Measurements from ENCODE around the gene ABCB1. TPM values are rescaled to one million over a fixed set of nuclear protein-coding genes. Genes with fewer than 3 reads are reported as not detected.
A peak's percentile ranks its signal among the peaks of the same experiment; 100 is the strongest.

ABCB1 gene
- under 1 TPM; 0.22 to 0.56 (median 0.30) TPM for total RNA-seq

DNA sequence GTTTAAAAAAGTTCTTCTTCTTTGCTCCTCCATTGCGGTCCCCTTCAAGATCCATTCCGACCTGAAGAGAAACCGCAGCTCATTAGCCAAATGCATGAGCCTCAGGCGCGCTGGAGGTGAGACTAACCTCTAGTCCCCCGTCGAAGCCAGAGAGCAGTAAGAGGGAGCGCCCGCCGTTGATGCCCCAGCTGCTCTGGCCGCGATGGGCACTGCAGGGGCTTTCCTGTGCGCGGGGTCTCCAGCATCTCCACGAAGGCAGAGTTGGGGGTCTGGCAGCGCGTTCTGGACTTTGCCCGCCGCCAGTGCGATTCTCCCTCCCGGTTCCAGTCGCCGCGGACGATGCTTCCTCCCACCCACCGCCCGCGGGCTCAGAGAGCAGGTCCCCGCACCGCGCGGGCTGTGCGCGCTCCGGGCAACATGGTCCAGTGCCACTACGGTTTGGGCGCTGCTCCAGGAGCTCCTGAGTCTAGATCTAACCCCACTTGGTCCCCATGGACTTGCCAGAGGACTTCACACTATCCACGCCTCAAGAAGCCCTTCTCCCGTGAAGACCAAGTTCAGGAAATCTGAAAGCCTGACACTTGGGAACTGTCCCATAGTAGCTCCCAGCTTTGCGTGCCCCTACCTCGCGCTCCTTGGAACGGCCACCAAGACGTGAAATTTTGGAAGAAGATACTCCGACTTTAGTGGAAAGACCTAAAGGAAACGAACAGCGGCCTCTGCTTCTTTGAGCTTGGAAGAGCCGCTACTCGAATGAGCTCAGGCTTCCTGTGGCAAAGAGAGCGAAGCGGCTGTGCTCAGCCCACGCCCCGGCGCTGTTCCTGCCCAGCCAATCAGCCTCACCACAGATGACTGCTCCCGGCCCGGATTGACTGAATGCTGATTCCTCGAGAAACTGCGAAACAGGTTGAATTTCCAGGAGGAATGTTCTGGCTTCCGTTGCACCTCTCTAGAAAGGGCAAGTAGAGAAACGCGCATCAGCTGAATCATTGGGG lies at the start of gene ABCB1:
TSS of gene ABCB1 (minus strand) at position 755 of the 995 bp plus-strand sequence. CDS start at position 55, 700 bp downstream.
- no peak for TF ChIP-seq POLR2A (IDR thresholded peaks at IDR 0.05)
- TF ChIP-seq, protein P1, sequence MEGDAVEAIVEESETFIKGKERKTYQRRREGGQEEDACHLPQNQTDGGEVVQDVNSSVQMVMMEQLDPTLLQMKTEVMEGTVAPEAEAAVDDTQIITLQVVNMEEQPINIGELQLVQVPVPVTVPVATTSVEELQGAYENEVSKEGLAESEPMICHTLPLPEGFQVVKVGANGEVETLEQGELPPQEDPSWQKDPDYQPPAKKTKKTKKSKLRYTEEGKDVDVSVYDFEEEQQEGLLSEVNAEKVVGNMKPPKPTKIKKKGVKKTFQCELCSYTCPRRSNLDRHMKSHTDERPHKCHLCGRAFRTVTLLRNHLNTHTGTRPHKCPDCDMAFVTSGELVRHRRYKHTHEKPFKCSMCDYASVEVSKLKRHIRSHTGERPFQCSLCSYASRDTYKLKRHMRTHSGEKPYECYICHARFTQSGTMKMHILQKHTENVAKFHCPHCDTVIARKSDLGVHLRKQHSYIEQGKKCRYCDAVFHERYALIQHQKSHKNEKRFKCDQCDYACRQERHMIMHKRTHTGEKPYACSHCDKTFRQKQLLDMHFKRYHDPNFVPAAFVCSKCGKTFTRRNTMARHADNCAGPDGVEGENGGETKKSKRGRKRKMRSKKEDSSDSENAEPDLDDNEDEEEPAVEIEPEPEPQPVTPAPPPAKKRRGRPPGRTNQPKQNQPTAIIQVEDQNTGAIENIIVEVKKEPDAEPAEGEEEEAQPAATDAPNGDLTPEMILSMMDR (IDR thresholded peaks at IDR 0.05 in 4 of 5, conservative IDR thresholded peaks at IDR 0.05 in 1 of 5): no peak
- in situ Hi-C loops (cut with MboI; ENCODE audit: low sequenced_read_pairs in 4 of 4) (no loop called here), intact Hi-C loops (cut with DNase I; ENCODE audit: low total_unique reads) (no loop called here)
- Histone ChIP-seq H3K27me3 (peaks cover 0 to 29% (median 0%) of the 10 kb centered on the region in 3 donors), H3K4me1 (peaks cover 4 to 10% of the 10 kb centered on the region in 2 donors), H3K9me3 (no peaks in the 10 kb centered on the region), H3K27ac (no peak within 1 kb of the TSS), H3K36me3 (no peaks in the 10 kb centered on the region), H3K4me3 (peak within 1 kb of the TSS; percentile 36 to 66 (median 56))
- peak; percentile 5 to 27 for DNase-seq
- ATAC-seq: peak; percentile 76 to 80

DNA sequence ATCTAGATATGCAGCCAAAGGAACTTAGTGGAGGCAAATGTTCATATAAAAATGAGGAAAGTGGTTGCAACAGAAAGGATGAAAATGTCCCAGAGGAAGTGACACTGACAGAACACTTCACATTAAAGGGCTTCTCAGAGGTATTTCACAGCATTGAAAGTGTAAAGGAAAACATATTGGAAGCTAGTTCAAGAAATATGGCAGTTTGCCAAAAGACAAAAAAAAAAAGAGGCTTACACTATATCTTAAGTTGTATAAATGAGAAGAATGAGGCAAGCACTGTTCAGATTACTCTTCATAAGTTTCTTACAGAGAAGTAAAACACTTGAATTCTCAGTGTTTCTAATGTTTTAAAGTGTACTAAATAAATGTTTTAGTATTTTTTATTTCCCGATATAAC lies 47.6 kb upstream of the ABCB1 start:
- no peaks in the 10 kb centered on the region for H3K27me3 ChIP-seq
- H3K4me1 ChIP-seq: no peaks in the 10 kb centered on the region
- in situ Hi-C loops (cut with MboI; ENCODE audit: low sequenced_read_pairs in 4 of 4): no loop called here
- no peaks in the 10 kb centered on the region for H3K36me3 ChIP-seq
- no peaks in the 10 kb centered on the region for H3K9me3 ChIP-seq
- DNase-seq (no peak), ATAC-seq (no peak)
- no peak overlapping the region for H3K27ac ChIP-seq
- intact Hi-C loops (cut with DNase I; ENCODE audit: low total_unique reads): no loop called here
- no peak for TF ChIP-seq POLR2A (IDR thresholded peaks at IDR 0.05)
- TF ChIP-seq, protein P1 (IDR thresholded peaks at IDR 0.05 in 4 of 5, conservative IDR thresholded peaks at IDR 0.05 in 1 of 5): no peak
- no peak overlapping the region for H3K4me3 ChIP-seq

DNA sequence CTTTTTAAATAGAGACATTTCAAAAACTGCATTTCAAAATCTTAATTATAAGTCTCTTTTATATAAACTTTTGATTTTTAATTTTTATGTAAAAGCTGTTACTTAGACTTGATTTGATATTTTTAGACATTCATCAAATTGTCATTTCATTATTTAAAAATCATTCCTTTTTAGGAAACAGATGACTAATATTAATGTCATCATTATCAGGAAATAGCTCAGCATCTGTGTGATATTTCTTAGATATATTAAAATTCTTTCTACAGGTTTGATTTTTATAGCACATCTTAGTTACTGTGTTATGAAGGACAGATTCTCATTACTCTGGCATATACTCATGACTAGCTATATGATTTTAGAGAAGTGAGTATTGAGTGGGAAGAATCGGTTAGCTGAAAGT lies 44.8 kb upstream of the ABCB1 start:
- ATAC-seq (no peak), DNase-seq (no peak)
- no peaks in the 10 kb centered on the region for H3K4me1 ChIP-seq
- intact Hi-C loops (cut with DNase I; ENCODE audit: low total_unique reads): no loop called here
- in situ Hi-C loops (cut with MboI; ENCODE audit: low sequenced_read_pairs in 4 of 4): no loop called here
- TF ChIP-seq, protein P1 (IDR thresholded peaks at IDR 0.05 in 4 of 5, conservative IDR thresholded peaks at IDR 0.05 in 1 of 5): no peak
- TF ChIP-seq POLR2A (IDR thresholded peaks at IDR 0.05): no peak
- no peaks in the 10 kb centered on the region for H3K9me3 ChIP-seq
- H3K27ac ChIP-seq: no peak overlapping the region
- H3K27me3 ChIP-seq: no peaks in the 10 kb centered on the region
- H3K36me3 ChIP-seq: no peaks in the 10 kb centered on the region
- H3K4me3 ChIP-seq: no peak overlapping the region

DNA sequence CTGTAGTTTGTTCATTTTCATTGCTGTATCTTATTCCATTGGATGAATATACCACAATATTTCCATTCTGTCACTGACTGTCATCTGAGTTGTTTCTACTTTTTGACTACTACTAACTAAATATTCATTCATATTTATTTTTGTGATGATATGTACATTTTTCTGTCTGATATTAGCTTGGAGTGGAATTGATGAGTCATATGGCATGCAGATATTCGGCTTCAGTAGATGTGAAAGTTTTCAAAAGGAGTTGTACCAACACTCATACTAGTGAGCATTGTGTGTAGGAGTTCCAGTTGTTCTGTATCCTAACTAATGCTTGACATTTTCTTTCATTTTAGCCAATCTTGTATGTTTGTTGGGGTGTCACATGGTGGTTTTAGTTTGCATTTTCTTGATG lies 35.2 kb upstream of the ABCB1 start:
- Histone ChIP-seq H3K36me3 (no peaks in the 10 kb centered on the region), H3K4me1 (no peaks in the 10 kb centered on the region), H3K27ac (no peak overlapping the region), H3K9me3 (no peaks in the 10 kb centered on the region), H3K4me3 (no peak overlapping the region), H3K27me3 (no peaks in the 10 kb centered on the region)
- DNase-seq (no peak), ATAC-seq (no peak)
- intact Hi-C loops (cut with DNase I; ENCODE audit: low total_unique reads) (no loop called here), in situ Hi-C loops (cut with MboI; ENCODE audit: low sequenced_read_pairs in 4 of 4) (no loop called here)
- no peak for TF ChIP-seq POLR2A (IDR thresholded peaks at IDR 0.05)
- TF ChIP-seq, protein P1 (IDR thresholded peaks at IDR 0.05 in 4 of 5, conservative IDR thresholded peaks at IDR 0.05 in 1 of 5): no peak
